ENCODE data around the gene ZBTB7C.

DNA sequence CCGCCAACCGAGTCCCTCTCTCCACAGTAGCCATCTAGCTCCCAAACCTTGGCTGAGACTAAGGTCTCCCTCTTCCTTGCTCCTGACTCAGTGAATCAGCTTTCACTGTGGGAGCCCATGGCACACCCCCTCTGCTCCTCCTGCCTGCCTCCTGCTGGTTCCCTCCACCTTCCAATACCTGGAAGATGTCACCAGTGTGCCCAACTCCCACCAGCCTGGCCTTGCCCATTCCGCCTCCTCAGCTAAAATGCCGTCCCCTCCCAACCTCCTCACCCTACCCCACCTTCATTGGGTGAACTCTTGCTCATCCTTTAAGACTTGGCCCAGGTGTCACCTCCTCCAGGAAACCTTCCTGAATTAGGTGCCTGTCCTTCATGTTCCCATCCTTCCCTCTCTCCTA, 348.8 kb downstream of the ZBTB7C start:
- TF ChIP-seq POLR2A (IDR thresholded peaks at IDR 0.05) (no peak), POLR2AphosphoS5 (IDR thresholded peaks at IDR 0.05) (no peak), CTCF (IDR thresholded peaks at IDR 0.05) (no peak), EP300 (IDR thresholded peaks at IDR 0.05) (no peak)
